PC-9 (cell line): ENCODE measurements around the gene NAT9. TPM values are rescaled to one million over a fixed set of nuclear protein-coding genes. Genes with fewer than 3 reads are reported as not detected.
A peak's percentile ranks its signal among the peaks of the same experiment; 100 is the strongest.

Experiments used
- BruUV-seq: library from RNA; stranded (reverse); fragments of 400-500 nt; replicated peaks from 2 replicates; lab custom pipeline; 2021; lab: Mats Ljungman, UMichigan
- CTCF ChIA-PET: fragments of 300-600 bp; sonication (Branson Sonifier 250); formaldehyde crosslinking; loops from one replicate; lab custom pipeline; 2022; ENCODE audit warnings: antibody characterized with exemption; lab: Charles Lee
- POLR2A ChIA-PET: fragments of 300-600 bp; sonication (Branson Sonifier 250); formaldehyde crosslinking; loops from one replicate; lab custom pipeline; 2022; ENCODE audit warnings: antibody characterized with exemption; ENCODE audit not compliant: unreplicated experiment; lab: Charles Lee
- DNase-seq, 2 experiments: peaks; one replicate each; pipeline versions ENCODE4 v3.0.0 to v3.0.0-alpha.2; 2015 to 2022; ENCODE audit warnings: mixed read lengths in 1 of 2
- H2AFZ ChIP-seq: fragments of 200-600 bp; sonication (generic); 2 replicates; pipeline ENCODE4 v1.8.1; 2017; ENCODE audit warnings: antibody characterized with exemption
- H3F3A ChIP-seq: fragments of 200-600 bp; sonication (generic); 2 replicates; pipeline ENCODE4 v1.8.1; 2017; ENCODE audit warnings: antibody characterized with exemption, mild to moderate bottlenecking, low read depth; ENCODE audit not compliant: insufficient read depth
- H3K27ac ChIP-seq: fragments of 200-600 bp; sonication (generic); 2 replicates; pipeline ENCODE4 v1.6.1; 2016; ENCODE audit warnings: mixed run types
- H3K27me3 ChIP-seq: fragments of 200-600 bp; sonication (generic); 2 replicates; pipeline ENCODE4 v1.6.1; 2016; ENCODE audit warnings: low read depth, mixed run types; ENCODE audit not compliant: insufficient read depth
- H3K36me3 ChIP-seq: fragments of 200-600 bp; sonication (generic); 2 replicates; pipeline ENCODE4 v1.6.1; 2016; ENCODE audit warnings: low read depth, mixed run types
- H3K4me1 ChIP-seq: fragments of 200-600 bp; sonication (generic); replicated peaks from 2 replicates; pipeline ENCODE4 v1.6.1; 2016; ENCODE audit warnings: mixed run types; ENCODE audit not compliant: insufficient read depth
- H3K4me2 ChIP-seq: fragments of 200-600 bp; sonication (generic); 2 replicates; pipeline ENCODE4 v1.6.1; 2017; ENCODE audit warnings: mixed run types
- H3K4me3 ChIP-seq: fragments of 200-600 bp; sonication (generic); 2 replicates; pipeline ENCODE4 v1.6.1; 2016; ENCODE audit warnings: mixed run types
- H3K79me2 ChIP-seq: fragments of 200-600 bp; sonication (generic); 2 replicates; pipeline ENCODE4 v1.6.1; 2017; ENCODE audit warnings: low read depth, mixed run types
- H3K9me2 ChIP-seq: fragments of 200-600 bp; sonication (generic); 2 replicates; pipeline ENCODE4 v1.8.1; 2017; ENCODE audit warnings: mild to moderate bottlenecking; ENCODE audit not compliant: insufficient read depth
- H3K9me3 ChIP-seq: fragments of 200-600 bp; sonication (generic); 2 replicates; pipeline ENCODE4 v1.8.1; 2016; ENCODE audit warnings: low read depth; ENCODE audit not compliant: insufficient read depth
- H4K20me1 ChIP-seq: fragments of 200-600 bp; sonication (generic); 2 replicates; pipeline ENCODE4 v1.8.1; 2017; ENCODE audit not compliant: insufficient read depth
- CTCF ChIP-seq: fragments of 200-600 bp; sonication (generic); conservative IDR thresholded peaks from 2 replicates; pipeline ENCODE4 v1.6.1; 2017; ENCODE audit warnings: mixed run types, antibody characterized with exemption, mild to moderate bottlenecking, moderate library complexity
- EZH2 ChIP-seq: fragments of 200-600 bp; sonication (generic); IDR thresholded peaks from 2 replicates; pipeline ENCODE4 v1.8.0; 2017; ENCODE audit warnings: antibody characterized with exemption, low read depth
- intact Hi-C: fragments of 100-400 bp; cut with micrococcal nuclease; formaldehyde crosslinking; loops from one replicate; pipeline ENCODE4 v1.10.0; 2022; ENCODE audit not compliant: unreplicated experiment
- total RNA-seq: library from RNA; stranded (reverse); gene quantifications from 2 replicates; pipeline ENCODE4 v1.2.3, GENCODE V29; 2021

The NAT9 gene
- total RNA-seq, 1 experiment from 2014 or later, result 31.5 TPM

GRCh38 chr17:74743755-74744154, 32.4 kb downstream of the NAT9 start:
- no peak overlapping the region for H2AFZ ChIP-seq
- no peaks in the 10 kb centered on the region for H3K36me3 ChIP-seq
- no peaks in the 10 kb centered on the region for H4K20me1 ChIP-seq
- H3K4me1 ChIP-seq, result peaks cover 32% of the 10 kb centered on the region
- no TSS peak for BruUV-seq
- no peak overlapping the region for H3K4me2 ChIP-seq
- TF ChIP-seq CTCF (no peak), EZH2 (no peak)
- no peaks in the 10 kb centered on the region for H3K9me3 ChIP-seq
- H3K9me2 ChIP-seq, result no peaks in the 10 kb centered on the region
- DNase-seq, result no peak
- POLR2A ChIA-PET, result no interaction called here
- intact Hi-C loops, result loop anchor here (1.0 to 5.0 kb wide), 5 partner anchors 27 to 217 kb away; no protein-coding TSS in a partner anchor
- peaks cover 9% of the 10 kb centered on the region; the same call in 1 of the 2 replicates for H3F3A ChIP-seq
- no peak overlapping the region for H3K4me3 ChIP-seq
- H3K27me3 ChIP-seq, result no peaks in the 10 kb centered on the region
- CTCF ChIA-PET, result no interaction called here
- no peak overlapping the region for H3K27ac ChIP-seq
- H3K79me2 ChIP-seq, result peaks cover 2% of the 10 kb centered on the region

GRCh38 chr17:74742978-74743545, 33.1 kb downstream of the NAT9 start:
- Histone ChIP-seq H4K20me1 (no peaks in the 10 kb centered on the region), H2AFZ (no peak overlapping the region), H3K4me3 (no peak overlapping the region), H3K9me2 (no peaks in the 10 kb centered on the region), H3K27ac (no peak overlapping the region), H3K9me3 (no peaks in the 10 kb centered on the region), H3F3A (peaks cover 9% of the 10 kb centered on the region; the same call in 1 of the 2 replicates), H3K36me3 (no peaks in the 10 kb centered on the region), H3K4me1 (peaks cover 39% of the 10 kb centered on the region), H3K27me3 (no peaks in the 10 kb centered on the region), H3K4me2 (no peak overlapping the region), H3K79me2 (no peaks in the 10 kb centered on the region)
- TF ChIP-seq EZH2 (no peak), CTCF (no peak)
- POLR2A ChIA-PET, result no interaction called here
- intact Hi-C loops, result loop anchor here (5.0 kb wide), 1 partner anchor 39 kb away; no protein-coding TSS in a partner anchor
- BruUV-seq, result no TSS peak
- no peak for DNase-seq
- CTCF ChIA-PET, result interaction anchor here (0.9 kb wide), 1 partner anchor 28 kb away, joined by 3 read pairs; no protein-coding TSS in a partner anchor

- H2AFZ ChIP-seq, result no peak overlapping the region
- peaks cover 9% of the 10 kb centered on the region; the same call in 1 of the 2 replicates for H3F3A ChIP-seq
- H3K9me2 ChIP-seq, result no peaks in the 10 kb centered on the region
- no peak for TF ChIP-seq CTCF
- TF ChIP-seq EZH2, result no peak
- DNase-seq, result peak; percentile 70 to 78
- H3K27me3 ChIP-seq, result peaks cover 6% of the 10 kb centered on the region; the same call in 1 of the 2 replicates
- H3K79me2 ChIP-seq, result no peaks in the 10 kb centered on the region
- H3K9me3 ChIP-seq, result no peaks in the 10 kb centered on the region
- H3K27ac ChIP-seq, result no peak overlapping the region
- CTCF ChIA-PET, result interaction anchor here (0.7 to 0.9 kb wide), 2 partner anchors 11 to 29 kb away, joined by 3 read pairs; no protein-coding TSS in a partner anchor
- no peaks in the 10 kb centered on the region for H3K36me3 ChIP-seq
- POLR2A ChIA-PET, result no interaction called here
- no peaks in the 10 kb centered on the region for H4K20me1 ChIP-seq
- intact Hi-C loops, result loop anchor here (5.0 kb wide), 1 partner anchor 40 kb away; no protein-coding TSS in a partner anchor
- peaks cover 40% of the 10 kb centered on the region for H3K4me1 ChIP-seq
- no peak overlapping the region for H3K4me3 ChIP-seq
- BruUV-seq, result no TSS peak
- H3K4me2 ChIP-seq, result peak overlapping the region; percentile 43
Measured at GRCh38 chr17:74742153-74742515, 34.0 kb downstream of the NAT9 start.
